CD14-positive monocyte (primary cell): ENCODE measurements around the gene AFDN. TPM values are rescaled to one million over a fixed set of nuclear protein-coding genes. Genes with fewer than 3 reads are reported as not detected.

Source experiments
- DNase-seq, 3 donors: peaks; one replicate each; pipeline ENCODE4 v3.0.0-alpha.2; 2011 to 2022
- H2AFZ ChIP-seq: 2 replicates; pipeline ENCODE4 v1.6.0; 2012; ENCODE audit warnings: mild to moderate bottlenecking, low read depth, low read length, inconsistent platforms; ENCODE audit not compliant: insufficient read depth, poor library complexity, severe bottlenecking
- H3K27ac ChIP-seq, 2 donors: 1 replicate in 1 of 2; 2 replicates in 1 of 2; pipeline ENCODE4 v1.5.1; 2012 to 2013; ENCODE audit warnings: low read length in 2 of 2, control low read depth in 1 of 2, inconsistent platforms in 1 of 2, low read depth in 1 of 2, mild to moderate bottlenecking in 1 of 2
- H3K27me3 ChIP-seq, 2 donors: one replicate each; pipeline versions ENCODE4 v1.6.0 to v1.6.1; 2011 to 2013; ENCODE audit warnings: low read length in 2 of 2; ENCODE audit not compliant: control insufficient read depth in 2 of 2, insufficient read depth in 2 of 2
- H3K36me3 ChIP-seq, 2 donors: replicated peaks in 1 of 2; 1 replicate in 1 of 2; 2 replicates in 1 of 2; pipeline versions ENCODE4 v1.5.1 to v1.6.1; 2012 to 2013; ENCODE audit warnings: low read length in 2 of 2, control low read depth in 1 of 2, inconsistent platforms in 1 of 2, mild to moderate bottlenecking in 1 of 2; ENCODE audit not compliant: insufficient read depth in 2 of 2, control insufficient read depth in 1 of 2
- H3K4me1 ChIP-seq, 2 donors: 1 replicate in 1 of 2; 2 replicates in 1 of 2; pipeline versions ENCODE4 v1.5.1 to v1.6.1; 2012 to 2013; ENCODE audit warnings: low read length in 2 of 2, control low read depth in 1 of 2, inconsistent platforms in 1 of 2, mild to moderate bottlenecking in 1 of 2, moderate library complexity in 1 of 2; ENCODE audit not compliant: insufficient read depth in 2 of 2, control insufficient read depth in 1 of 2
- H3K4me2 ChIP-seq: replicated peaks from 2 replicates; pipeline ENCODE3; 2012; ENCODE audit warnings: low read length, moderate library complexity, mild to moderate bottlenecking; ENCODE audit not compliant: poor library complexity, severe bottlenecking; ENCODE audit errors: extremely low read depth
- H3K4me3 ChIP-seq, 3 experiments: fragments of 200-600 bp in 1 of 3; sonication (generic) in 1 of 3; replicated peaks in 1 of 3; 1 replicate in 2 of 3; 2 replicates in 1 of 3; pipeline ENCODE4 v1.5.1; 2011 to 2013; ENCODE audit warnings: low read length in 3 of 3, mild to moderate bottlenecking in 3 of 3, control low read depth in 2 of 3, low read depth in 2 of 3, inconsistent platforms in 1 of 3, moderate library complexity in 1 of 3
- H3K79me2 ChIP-seq: 2 replicates; pipeline ENCODE4 v1.6.0; 2012; ENCODE audit warnings: mild to moderate bottlenecking, control low read depth, inconsistent platforms, low read length, moderate library complexity; ENCODE audit not compliant: insufficient read depth
- H3K9ac ChIP-seq: 2 replicates; pipeline ENCODE4 v1.6.0; 2017; ENCODE audit warnings: low read length, mild to moderate bottlenecking; ENCODE audit not compliant: insufficient read depth, poor library complexity, severe bottlenecking
- H3K9me3 ChIP-seq, 2 donors: replicated peaks in 1 of 2; 1 replicate in 1 of 2; 2 replicates in 1 of 2; pipeline versions ENCODE4 v1.5.1 to v1.6.1; 2012 to 2013; ENCODE audit warnings: low read length in 2 of 2, control low read depth in 1 of 2; ENCODE audit not compliant: control insufficient read depth in 1 of 2, insufficient read depth in 1 of 2
- H4K20me1 ChIP-seq: 2 replicates; pipeline ENCODE4 v1.6.0; 2012; ENCODE audit warnings: mild to moderate bottlenecking, low read length, control low read depth, moderate library complexity; ENCODE audit not compliant: insufficient read depth
- H3K27ac Mint-ChIP-seq, 7 donors: one replicate each; pipeline ENCODE4 v1.8.0; 2020; ENCODE audit warnings: mild to moderate bottlenecking in 7 of 7, mixed read lengths in 7 of 7, moderate library complexity in 6 of 7, inconsistent platforms in 2 of 7
- H3K27me3 Mint-ChIP-seq, 3 donors: one replicate each; pipeline ENCODE4 v1.8.0; 2021 to 2022; ENCODE audit warnings: low read depth in 3 of 3, mild to moderate bottlenecking in 3 of 3, mixed read lengths in 3 of 3, moderate library complexity in 3 of 3, inconsistent platforms in 1 of 3
- H3K36me3 Mint-ChIP-seq, 2 donors: one replicate each; pipeline ENCODE4 v1.8.0; 2020; ENCODE audit warnings: mixed read lengths in 2 of 2, inconsistent platforms in 1 of 2, mild to moderate bottlenecking in 1 of 2
- H3K4me1 Mint-ChIP-seq: one replicate; pipeline ENCODE4 v1.8.0; 2020; ENCODE audit warnings: mild to moderate bottlenecking, mixed read lengths
- H3K4me3 Mint-ChIP-seq, 2 donors: one replicate each; pipeline ENCODE4 v1.8.0; 2020; ENCODE audit warnings: mild to moderate bottlenecking in 2 of 2, mixed read lengths in 2 of 2, moderate library complexity in 1 of 2
- H3K9me3 Mint-ChIP-seq, 7 donors: one replicate each; pipeline ENCODE4 v1.8.0; 2020 to 2022; ENCODE audit warnings: mixed read lengths in 7 of 7, mild to moderate bottlenecking in 6 of 7, moderate library complexity in 6 of 7, inconsistent platforms in 2 of 7
- WGBS: methylation state at CpG from one replicate; pipeline ENCODE4 v1.1.5; 2013; ENCODE audit warnings: missing lambda C conversion rate; ENCODE audit not compliant: insufficient coverage; 5-methylcytosine and 5-hydroxymethylcytosine counted together
- intact Hi-C, 2 donors: fragments of 100-400 bp; cut with micrococcal nuclease; formaldehyde crosslinking; loops; one replicate each; pipeline versions ENCODE4 v1.15.0 to v1.15.1; 2023
- polyA plus RNA-seq, 3 donors: library from polyadenylated mRNA; depleted of rRNA in 1 of 3; unstranded in 2 of 3; stranded (reverse) in 1 of 3; fragments of 300-500 nt in 2 of 3; fragments of >200 nt in 1 of 3; fragmentation: Illumina TruSeq in 2 of 3; gene quantifications; 1 replicate in 2 of 3; 2 replicates in 1 of 3; pipeline ENCODE4 v1.2.3, GENCODE V29; 2012 to 2021
- TF ChIP-seq, protein P1 (sequence below): fragments of 200-600 bp; IDR thresholded peaks from one replicate; pipeline ENCODE4 v1.8.0; 2022; ENCODE audit warnings: antibody characterized with exemption, mild to moderate bottlenecking

The AFDN gene
- polyA plus RNA-seq, 3 donors = 0.03 to 1.5 TPM; not detected in 1

- Histone ChIP-seq H3K4me2 (no peak within 1 kb of the TSS), H4K20me1 (no peaks in the 10 kb centered on the region), H3K36me3 (no peaks in the 10 kb centered on the region), H3K4me3 (no peak within 1 kb of the TSS), H3K79me2 (no peaks in the 10 kb centered on the region), H3K9me3 (no peaks in the 10 kb centered on the region), H3K4me1 (no peaks in the 10 kb centered on the region), H3K27me3 (no peaks in the 10 kb centered on the region), H2AFZ (no peak within 1 kb of the TSS), H3K27ac (no peak within 1 kb of the TSS), H3K9ac (no peak within 1 kb of the TSS)
- H3K27ac Mint-ChIP-seq = no peak within 1 kb of the TSS
- intact Hi-C loops = no loop called here
- 83% methylated on average over 2 of the region's 9 CpGs for WGBS
- peaks cover 0 to 6% (median 0%) of the 10 kb centered on the region in 3 donors for H3K27me3 Mint-ChIP-seq
- peaks cover 0 to 8% (median 2%) of the 10 kb centered on the region in 7 donors for H3K9me3 Mint-ChIP-seq
- no peaks in the 10 kb centered on the region for H3K4me1 Mint-ChIP-seq
- no peak for DNase-seq
- TF ChIP-seq, protein P1, sequence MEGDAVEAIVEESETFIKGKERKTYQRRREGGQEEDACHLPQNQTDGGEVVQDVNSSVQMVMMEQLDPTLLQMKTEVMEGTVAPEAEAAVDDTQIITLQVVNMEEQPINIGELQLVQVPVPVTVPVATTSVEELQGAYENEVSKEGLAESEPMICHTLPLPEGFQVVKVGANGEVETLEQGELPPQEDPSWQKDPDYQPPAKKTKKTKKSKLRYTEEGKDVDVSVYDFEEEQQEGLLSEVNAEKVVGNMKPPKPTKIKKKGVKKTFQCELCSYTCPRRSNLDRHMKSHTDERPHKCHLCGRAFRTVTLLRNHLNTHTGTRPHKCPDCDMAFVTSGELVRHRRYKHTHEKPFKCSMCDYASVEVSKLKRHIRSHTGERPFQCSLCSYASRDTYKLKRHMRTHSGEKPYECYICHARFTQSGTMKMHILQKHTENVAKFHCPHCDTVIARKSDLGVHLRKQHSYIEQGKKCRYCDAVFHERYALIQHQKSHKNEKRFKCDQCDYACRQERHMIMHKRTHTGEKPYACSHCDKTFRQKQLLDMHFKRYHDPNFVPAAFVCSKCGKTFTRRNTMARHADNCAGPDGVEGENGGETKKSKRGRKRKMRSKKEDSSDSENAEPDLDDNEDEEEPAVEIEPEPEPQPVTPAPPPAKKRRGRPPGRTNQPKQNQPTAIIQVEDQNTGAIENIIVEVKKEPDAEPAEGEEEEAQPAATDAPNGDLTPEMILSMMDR = no peak
- H3K4me3 Mint-ChIP-seq = no peak within 1 kb of the TSS
- H3K36me3 Mint-ChIP-seq = no peaks in the 10 kb centered on the region
Observed at GRCh38 chr6:167997642-167998041, 170.9 kb downstream of the AFDN start, which contains the start of gene KIF25. KIF25 (plus strand) TSS chr6:167997671; CDS start chr6:168029586, 31,915 bp downstream.

- H3K4me1 ChIP-seq = no peaks in the 10 kb centered on the region
Observed at GRCh38 chr6:167998215-167998614, 171.5 kb downstream of the AFDN start.

More at GRCh38 chr6:167998215-167998614, 171.5 kb downstream of the AFDN start:
- Mint-ChIP-seq H3K4me1 (no peaks in the 10 kb centered on the region), H3K27me3 (peaks cover 0 to 7% (median 0%) of the 10 kb centered on the region in 3 donors), H3K27ac (no peak overlapping the region), H3K4me3 (no peak overlapping the region), H3K9me3 (peaks cover 0 to 4% (median 2%) of the 10 kb centered on the region in 7 donors), H3K36me3 (no peaks in the 10 kb centered on the region)
- TF ChIP-seq, protein P1 = no peak
- no peak overlapping the region for H3K9ac ChIP-seq
- no peak for DNase-seq
- intact Hi-C loops = no loop called here
- H2AFZ ChIP-seq = no peak overlapping the region
- no peaks in the 10 kb centered on the region for H3K27me3 ChIP-seq
- no peak overlapping the region for H3K4me3 ChIP-seq
- H3K79me2 ChIP-seq = no peaks in the 10 kb centered on the region
- no peak overlapping the region for H3K4me2 ChIP-seq
- no peaks in the 10 kb centered on the region for H4K20me1 ChIP-seq
- 87% methylated on average over 4 of the region's 5 CpGs for WGBS
- H3K9me3 ChIP-seq = no peaks in the 10 kb centered on the region
- no peaks in the 10 kb centered on the region for H3K36me3 ChIP-seq
- no peak overlapping the region for H3K27ac ChIP-seq
